ENCODE measurements around the gene POLR1A.

Gene POLR1A

GRCh38 chr2:86036669-86037138 lies 69.0 kb downstream of the POLR1A start:
- no peak for DNase-seq

GRCh38 chr2:86035883-86036668 lies 69.6 kb downstream of the POLR1A start:
- DNase-seq: peak; percentile 32

GRCh38 chr2:86035376-86035882 lies 70.3 kb downstream of the POLR1A start:
- DNase-seq: no peak

GRCh38 chr2:86033751-86034692 lies 71.7 kb downstream of the POLR1A start:
- DNase-seq: no peak

- no peak for DNase-seq
Measured at GRCh38 chr2:86032861-86033595, 72.7 kb downstream of the POLR1A start.

- no peak for DNase-seq
Measured at GRCh38 chr2:86031606-86032005, 74.1 kb downstream of the POLR1A start.

- DNase-seq: no peak
Measured at GRCh38 chr2:86031151-86031550, 74.5 kb downstream of the POLR1A start.

GRCh38 chr2:86029873-86030272 lies 75.8 kb downstream of the POLR1A start:
- DNase-seq: no peak

GRCh38 chr2:86028766-86029381 lies 76.8 kb downstream of the POLR1A start:
- DNase-seq: no peak

GRCh38 chr2:86027922-86028765 lies 77.5 kb downstream of the POLR1A start:
- DNase-seq: no peak

GRCh38 chr2:86027196-86027921 lies 78.3 kb downstream of the POLR1A start:
- no peak for DNase-seq

GRCh38 chr2:86026744-86027065 lies 79.0 kb downstream of the POLR1A start:
- DNase-seq: no peak

GRCh38 chr2:86025976-86026743 lies 79.5 kb downstream of the POLR1A start:
- no peak for DNase-seq

GRCh38 chr2:86025229-86025820 lies 80.4 kb downstream of the POLR1A start:
- DNase-seq: no peak

- no peak for DNase-seq
Measured at GRCh38 chr2:86023366-86023712, 82.3 kb downstream of the POLR1A start.

- DNase-seq: no peak
Measured at GRCh38 chr2:86022661-86023365, 82.9 kb downstream of the POLR1A start.

- no peak for DNase-seq
Measured at GRCh38 chr2:86021396-86022378, 84.0 kb downstream of the POLR1A start.

GRCh38 chr2:86020984-86021383 lies 84.7 kb downstream of the POLR1A start:
- no peak for DNase-seq
